ENCODE results near the gene MERTK. TPM values are rescaled to one million over a fixed set of nuclear protein-coding genes. Genes with fewer than 3 reads are reported as not detected.
"Not testable (repeated sequence)": the region's sequence is repeated elsewhere in the genome, so short reads cannot be mapped to it uniquely, and the experiment has no call there.

Gene MERTK
- polyA plus RNA-seq, 3 donors, result 21.2 to 24.5 (median 21.9) TPM

DNA sequence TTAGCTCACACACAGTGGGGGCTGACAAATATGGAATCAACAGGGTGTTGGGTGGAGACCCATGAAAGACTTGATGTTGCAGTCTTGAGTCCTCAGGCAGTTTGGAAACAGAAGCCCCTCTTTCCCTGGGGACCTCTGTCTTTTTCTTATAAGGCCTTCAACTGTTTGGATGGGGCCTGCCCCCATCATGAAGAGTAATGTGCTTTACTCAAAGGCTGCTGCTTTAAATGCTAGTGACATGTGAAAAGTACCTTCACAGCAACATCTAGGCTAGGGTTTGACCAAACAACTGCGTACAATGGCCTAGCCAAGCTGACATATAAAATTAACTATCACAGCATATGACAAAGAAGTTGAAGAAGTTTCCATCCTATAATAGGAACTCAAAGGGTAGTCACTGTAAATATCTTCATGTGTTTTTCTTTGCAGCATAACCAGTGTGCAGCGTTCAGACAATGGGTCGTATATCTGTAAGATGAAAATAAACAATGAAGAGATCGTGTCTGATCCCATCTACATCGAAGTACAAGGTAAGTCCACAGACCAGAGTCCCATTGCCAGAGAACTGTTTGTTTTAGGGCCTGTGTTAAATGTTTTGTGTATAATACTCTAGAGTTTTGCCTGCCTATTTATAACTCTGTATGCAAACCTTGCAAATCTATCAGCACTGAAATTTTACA is 46.3 kb downstream of the MERTK start:
- no peak for DNase-seq (ENCODE audit: low read depth in 3 of 3, low spot score in 2 of 3)

DNA sequence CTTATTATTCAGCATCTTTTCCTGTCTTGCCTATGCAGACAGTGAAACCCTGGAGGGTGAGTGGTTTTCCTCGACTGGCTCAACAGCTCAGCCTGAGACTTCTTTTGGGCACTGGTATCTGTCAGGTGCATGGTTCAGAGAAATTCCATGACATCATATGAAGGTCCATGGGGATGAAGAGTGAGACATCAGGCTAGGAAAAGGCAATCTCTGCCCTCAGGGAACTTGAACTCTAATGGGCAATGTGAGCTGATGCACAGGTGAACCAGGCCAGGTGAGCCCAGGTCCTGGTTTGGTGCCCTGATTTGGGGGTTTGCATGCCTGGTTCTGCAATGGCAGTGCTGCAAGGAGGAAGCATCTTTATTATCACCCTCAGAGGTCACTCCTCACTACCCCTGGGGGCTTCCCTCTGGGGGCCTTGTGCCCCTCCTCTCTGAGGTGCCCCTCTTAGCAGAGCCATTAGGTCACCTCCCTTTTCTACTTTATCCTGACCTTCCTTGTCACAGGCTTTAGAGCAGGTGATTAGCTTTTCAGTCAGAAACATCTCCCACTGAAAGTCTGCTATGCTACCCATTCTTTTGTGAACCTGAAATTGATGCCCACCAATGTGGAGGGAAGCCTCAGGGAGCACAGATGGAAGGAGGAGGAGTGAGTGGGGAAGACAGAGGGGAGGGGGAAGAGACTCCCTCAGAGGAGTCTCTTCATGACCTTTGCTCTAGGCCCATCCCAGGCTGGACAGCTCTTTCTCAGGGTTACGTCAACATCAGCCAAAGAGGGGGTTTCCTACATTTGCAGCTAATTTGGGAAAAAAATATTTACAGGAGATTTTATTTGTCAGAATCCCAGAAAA is 47.3 kb downstream of the MERTK start:
- no peak for DNase-seq (ENCODE audit: low read depth in 3 of 3, low spot score in 2 of 3)

DNA sequence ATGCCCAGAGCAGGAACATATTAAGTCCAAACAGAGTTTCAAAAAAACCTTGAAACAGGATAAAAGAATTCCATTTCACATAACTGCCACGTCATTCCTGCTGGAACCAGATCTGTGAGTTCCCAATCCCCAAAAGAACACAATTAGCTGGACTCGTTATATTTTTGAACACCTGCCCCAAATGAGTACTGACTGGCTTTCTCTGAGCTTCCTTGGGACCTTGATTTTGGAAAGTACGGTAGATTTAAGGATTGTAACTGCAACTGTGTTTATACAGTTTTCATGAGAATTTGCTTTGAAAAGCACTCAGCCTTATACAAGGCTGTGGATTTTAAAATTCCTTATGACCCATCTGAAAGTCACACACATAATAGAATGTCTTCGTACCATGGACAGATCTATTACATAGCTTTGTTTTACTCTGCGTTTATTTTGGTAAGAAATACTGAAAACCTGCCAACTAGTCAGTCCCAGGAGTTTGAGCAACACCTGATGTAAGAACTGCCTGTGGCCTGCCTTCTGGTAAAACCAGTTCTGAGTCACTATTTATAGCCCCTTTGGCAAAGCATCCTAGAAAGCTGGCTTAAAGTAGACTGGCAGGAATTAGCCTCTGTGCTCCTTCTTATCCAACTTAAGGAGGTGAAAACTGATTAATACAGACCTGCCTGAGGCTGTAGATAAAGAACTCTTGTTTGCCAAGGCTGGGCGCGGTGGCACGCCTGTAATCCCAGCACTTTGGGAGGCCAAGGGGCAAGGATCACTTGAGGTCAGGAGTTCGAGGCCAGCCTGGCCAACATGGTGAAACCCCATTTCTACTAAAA is 48.1 kb downstream of the MERTK start:
- no peak for DNase-seq (ENCODE audit: low read depth in 3 of 3, low spot score in 2 of 3)

- no peak for DNase-seq (ENCODE audit: low read depth in 3 of 3, low spot score in 2 of 3)
Observed at GRCh38 chr2:111947219-111947618, 48.8 kb downstream of the MERTK start.

DNA sequence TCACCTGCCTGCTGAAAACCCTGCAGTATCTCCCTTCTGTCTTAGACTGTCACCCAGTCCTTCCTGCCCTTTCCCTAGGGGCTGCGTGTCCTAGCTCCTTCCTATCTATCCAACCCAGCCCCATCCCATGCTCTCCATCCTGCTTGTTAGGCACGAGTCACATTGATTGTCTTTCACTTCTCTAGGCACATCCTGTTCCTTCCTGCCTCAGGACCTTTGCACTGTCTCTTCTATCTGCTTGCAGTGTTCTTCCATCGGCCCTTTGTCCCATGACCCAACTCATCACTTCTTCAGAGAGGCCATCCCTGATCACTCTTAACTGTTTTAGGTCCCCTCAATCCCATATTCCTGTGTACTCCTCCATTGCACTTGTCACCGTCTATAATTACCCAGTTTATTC is 50.4 kb downstream of the MERTK start:
- DNase-seq (ENCODE audit: low read depth in 3 of 3, low spot score in 2 of 3), result no peak

- no peak for DNase-seq (ENCODE audit: low read depth in 3 of 3, low spot score in 2 of 3)
Observed at GRCh38 chr2:111950236-111950635, 51.8 kb downstream of the MERTK start.

DNA sequence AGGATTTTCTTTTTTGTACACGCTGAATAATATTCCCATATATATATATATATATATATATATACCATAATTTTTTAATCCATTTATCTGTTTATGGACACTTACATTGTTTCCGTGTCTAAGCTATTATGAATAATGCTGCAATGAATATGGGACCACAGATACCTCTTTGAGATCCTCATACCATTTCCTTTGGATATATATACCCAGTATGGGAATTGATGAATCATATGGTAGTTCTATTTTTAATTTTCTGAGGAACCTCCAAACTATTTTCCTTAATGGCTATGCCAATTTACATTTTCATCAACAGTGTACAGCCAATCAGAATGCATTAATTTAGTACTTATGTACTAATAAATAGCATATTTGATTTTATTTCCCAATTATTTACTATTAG is 53.1 kb downstream of the MERTK start:
- DNase-seq (ENCODE audit: low read depth in 3 of 3, low spot score in 2 of 3), result no peak

- DNase-seq (ENCODE audit: low read depth in 3 of 3, low spot score in 2 of 3), result no peak
Observed at GRCh38 chr2:111952871-111953452, 54.6 kb downstream of the MERTK start.

- no peak for DNase-seq (ENCODE audit: low read depth in 3 of 3, low spot score in 2 of 3)
Observed at GRCh38 chr2:111954602-111955332, 56.4 kb downstream of the MERTK start.

- no peak for DNase-seq (ENCODE audit: low read depth in 3 of 3, low spot score in 2 of 3)
Observed at GRCh38 chr2:111957872-111958354, 59.5 kb downstream of the MERTK start.

DNA sequence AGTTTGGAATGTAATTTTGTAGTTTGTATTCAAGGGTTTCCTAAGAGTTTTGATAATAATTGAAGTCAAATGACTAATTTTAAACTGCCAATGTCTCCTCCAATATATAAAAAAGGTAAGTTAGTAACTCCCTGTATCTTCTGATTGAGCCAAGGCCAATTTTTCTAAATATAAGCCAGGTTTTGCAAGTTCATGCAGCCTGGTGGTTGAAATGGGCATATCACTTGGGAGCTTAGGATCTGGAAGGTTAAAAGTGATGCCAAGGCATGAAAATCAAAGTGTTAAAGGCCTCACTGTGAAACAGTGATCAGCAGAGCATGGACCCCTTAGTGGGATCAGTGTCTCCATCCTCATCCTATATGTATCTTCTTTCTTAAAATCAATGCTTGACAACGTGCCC is 60.5 kb downstream of the MERTK start:
- DNase-seq (ENCODE audit: low read depth in 3 of 3, low spot score in 2 of 3), result no peak

DNA sequence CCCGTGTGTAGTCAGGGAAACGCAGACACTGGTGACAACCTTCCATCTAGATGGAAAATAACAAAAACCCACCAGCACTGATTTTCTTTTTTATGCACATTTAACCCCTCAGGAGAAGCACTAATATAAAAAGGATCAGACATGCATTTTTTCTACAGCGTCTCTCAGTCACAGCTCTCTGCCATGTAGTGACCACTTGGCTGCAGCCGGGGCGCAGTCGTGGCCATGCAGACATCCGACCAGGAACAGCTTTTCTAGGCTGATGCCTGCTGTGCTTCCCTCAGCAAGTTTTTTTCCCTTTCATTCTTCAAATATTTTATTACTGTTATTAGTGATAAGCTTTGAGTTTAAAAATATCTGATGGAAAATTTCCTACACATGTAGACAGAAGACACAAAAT is 63.3 kb downstream of the MERTK start:
- no peak for DNase-seq (ENCODE audit: low read depth in 3 of 3, low spot score in 2 of 3)

- DNase-seq (ENCODE audit: low read depth in 3 of 3, low spot score in 2 of 3), result not testable (repeated sequence)
Observed at GRCh38 chr2:111963086-111963485, 64.7 kb downstream of the MERTK start.

DNA sequence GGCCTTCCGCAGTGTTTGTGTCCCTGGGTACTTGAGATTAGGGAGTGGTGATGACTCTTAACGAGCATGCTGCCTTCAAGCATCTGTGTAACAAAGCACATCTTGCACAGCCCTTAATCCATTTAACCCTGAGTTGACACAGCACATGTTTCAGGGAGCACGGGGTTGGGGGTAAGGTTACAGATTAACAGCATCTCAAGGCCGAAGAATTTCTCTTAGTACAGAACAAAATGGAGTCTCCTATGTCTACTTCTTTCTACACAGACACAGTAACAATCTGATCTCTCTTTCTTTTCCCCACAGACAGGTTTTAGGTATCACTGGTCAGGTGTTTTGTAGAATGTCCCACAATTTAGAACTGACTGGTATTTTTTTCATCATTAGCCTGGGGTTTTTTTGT is 65.1 kb downstream of the MERTK start:
- DNase-seq (ENCODE audit: low read depth in 3 of 3, low spot score in 2 of 3), result not testable (repeated sequence)

DNA sequence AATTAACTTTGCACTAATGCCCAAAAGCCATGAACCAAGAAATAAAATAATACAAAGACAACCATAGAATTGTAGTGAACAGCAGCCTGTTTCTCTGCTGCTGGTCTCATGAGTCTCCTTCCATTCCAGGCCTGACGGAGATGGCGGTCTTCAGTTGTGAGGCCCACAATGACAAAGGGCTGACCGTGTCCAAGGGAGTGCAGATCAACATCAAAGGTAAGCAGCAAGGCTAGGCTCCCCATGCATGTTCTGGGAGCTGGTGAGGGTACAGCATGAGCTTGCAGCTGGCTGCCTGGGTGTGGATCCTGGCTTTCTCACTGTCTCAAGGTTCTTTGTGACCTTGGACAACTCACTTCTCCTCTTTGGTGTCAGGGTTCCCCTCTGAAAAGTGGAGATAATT is 66.7 kb downstream of the MERTK start:
- no peak for DNase-seq (ENCODE audit: low read depth in 3 of 3, low spot score in 2 of 3)

DNA sequence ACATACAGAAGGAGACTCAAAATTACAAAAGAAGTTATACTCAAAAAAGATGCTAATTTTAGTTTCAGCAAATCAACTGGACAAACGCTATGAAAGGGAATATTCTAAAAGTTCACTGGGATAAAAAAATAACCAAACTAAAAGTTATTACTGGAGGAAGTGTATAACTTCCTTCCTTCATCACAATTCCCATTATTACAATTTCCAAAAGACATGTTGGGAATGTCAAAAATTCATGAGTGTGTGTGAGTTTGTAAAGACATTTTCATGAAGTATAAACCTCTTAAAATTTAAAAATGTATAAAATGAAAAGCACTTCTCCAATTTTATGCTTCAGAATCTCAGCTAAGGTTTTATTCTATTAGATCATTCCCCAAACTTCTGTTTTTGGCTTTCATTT is 67.8 kb downstream of the MERTK start:
- DNase-seq (ENCODE audit: low read depth in 3 of 3, low spot score in 2 of 3), result no peak

GRCh38 chr2:111967018-111967417 is 68.6 kb downstream of the MERTK start:
- DNase-seq (ENCODE audit: low read depth in 3 of 3, low spot score in 2 of 3), result no peak

- no peak for DNase-seq (ENCODE audit: low read depth in 3 of 3, low spot score in 2 of 3)
Observed at GRCh38 chr2:111970453-111970852, 72.0 kb downstream of the MERTK start.

- no peak for DNase-seq (ENCODE audit: low read depth in 3 of 3, low spot score in 2 of 3)
Observed at GRCh38 chr2:111972955-111973565, 74.7 kb downstream of the MERTK start.

GRCh38 chr2:111973701-111974100 is 75.3 kb downstream of the MERTK start:
- no peak for DNase-seq (ENCODE audit: low read depth in 3 of 3, low spot score in 2 of 3)
